GM10248 (cell line): ENCODE data around the gene MYBBP1A.
"Not testable (repeated sequence)": the region's sequence is repeated elsewhere in the genome, so short reads cannot be mapped to it uniquely, and the experiment has no call there.

Source experiments
- CTCF ChIA-PET: fragments of 300-600 bp; sonication (Branson Sonifier 250); formaldehyde crosslinking; extraction: SDS; loops from one replicate; lab custom pipeline; 2021; ENCODE audit warnings: antibody characterized with exemption; lab: Yijun Ruan, JAX
- POLR2A ChIA-PET: fragments of 350-650 bp; sonication (Branson Sonifier 250); formaldehyde crosslinking; extraction: SDS; loops from one replicate; lab custom pipeline; 2020; ENCODE audit warnings: antibody characterized with exemption; lab: Yijun Ruan, JAX
- DNase-seq: peaks from one replicate; pipeline ENCODE4 v3.0.0; 2012; ENCODE audit errors: extremely low spot score
- CTCF ChIP-seq: IDR thresholded peaks from 2 replicates; pipeline ENCODE4 v1.5.1; 2012; ENCODE audit warnings: mild to moderate bottlenecking, low read depth; ENCODE audit errors: extremely low read depth, missing control alignments, control extremely low read depth

Gene MYBBP1A

GRCh38 chr17:4594406-4594805 lies 39.2 kb upstream of the MYBBP1A start:
- no peak for TF ChIP-seq CTCF
- ChIA-PET CTCF (interaction anchor here (1.0 kb wide), 1 partner anchor 11 kb away, joined by 3 read pairs; no protein-coding TSS in a partner anchor), POLR2A (no interaction called here)
- no peak for DNase-seq

DNA sequence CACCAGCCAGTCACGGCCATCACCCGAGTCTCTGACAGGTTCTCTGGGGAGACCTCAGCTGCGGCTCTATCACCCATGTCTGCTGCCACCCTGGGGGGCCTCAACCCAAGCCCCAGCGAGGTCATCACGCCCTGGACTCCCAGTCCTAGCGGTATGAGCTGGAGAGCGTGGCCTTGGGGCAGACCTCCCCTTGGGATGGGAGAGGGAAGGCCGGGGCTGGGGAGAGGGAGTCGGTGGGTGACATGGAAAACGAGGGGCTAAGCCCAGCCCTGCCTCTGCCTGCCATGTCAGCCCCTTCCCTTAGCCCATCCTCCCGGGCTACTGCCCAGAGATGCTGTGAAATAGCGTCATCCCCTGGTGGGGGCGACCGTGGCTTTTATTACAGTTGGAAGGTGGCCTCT lies 37.8 kb upstream of the MYBBP1A start:
- TF ChIP-seq CTCF = no peak
- no peak for DNase-seq
- CTCF ChIA-PET = interaction anchor here (0.7 to 1.0 kb wide), 2 partner anchors 16 to 316 kb away, joined by 3 read pairs; no protein-coding TSS in a partner anchor
- POLR2A ChIA-PET = no interaction called here

- no peak for TF ChIP-seq CTCF
- CTCF ChIA-PET = interaction anchor here (1.0 kb wide), 2 partner anchors 25 to 317 kb away, joined by 3 to 5 read pairs; no protein-coding TSS in a partner anchor
- DNase-seq = no peak
- POLR2A ChIA-PET = no interaction called here
Observed at GRCh38 chr17:4592240-4593005, 37.2 kb upstream of the MYBBP1A start.

DNA sequence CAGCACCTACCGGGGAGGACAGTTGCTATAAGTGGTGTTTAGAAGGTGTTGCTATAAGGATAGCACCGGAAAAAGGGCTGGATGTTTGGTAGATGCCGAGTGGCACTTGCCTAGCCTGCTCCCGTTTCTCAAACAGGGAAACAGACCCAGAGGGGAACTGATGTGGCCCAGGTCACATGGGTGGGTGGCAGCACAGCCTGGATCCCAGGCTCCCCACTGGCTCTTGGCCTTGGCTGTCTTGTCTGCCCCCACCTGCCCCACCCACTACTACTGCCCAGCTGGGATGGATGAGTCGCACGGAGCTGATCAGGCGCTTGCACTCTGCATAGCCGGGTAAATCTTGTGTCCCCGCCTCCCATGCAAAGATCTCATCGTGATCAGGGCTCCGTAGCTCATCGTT lies 36.3 kb upstream of the MYBBP1A start:
- CTCF ChIA-PET = interaction anchor here (1.0 kb wide), 1 partner anchor 25 kb away, joined by 5 read pairs; no protein-coding TSS in a partner anchor
- TF ChIP-seq CTCF = no peak
- DNase-seq = no peak
- POLR2A ChIA-PET = no interaction called here

- no peak for TF ChIP-seq CTCF
- ChIA-PET CTCF (interaction anchor here (1.0 to 2.1 kb wide), 3 partner anchors 24 to 34 kb away, joined by 3 to 5 read pairs (median 5); no protein-coding TSS in a partner anchor), POLR2A (no interaction called here)
- DNase-seq = no peak
Observed at GRCh38 chr17:4590981-4591453, 35.8 kb upstream of the MYBBP1A start.

- CTCF ChIA-PET = interaction anchor here (1.0 to 2.1 kb wide), 2 partner anchors 24 to 35 kb away, joined by 3 to 5 read pairs; no protein-coding TSS in a partner anchor
- POLR2A ChIA-PET = not testable (repeated sequence)
Observed at GRCh38 chr17:4590042-4590441, 34.9 kb upstream of the MYBBP1A start.

More at GRCh38 chr17:4590042-4590441, 34.9 kb upstream of the MYBBP1A start:
- DNase-seq = not testable (repeated sequence)
